Sigmoid colon (tissue), 4 donors: ENCODE results near the gene GABRB1.

Experiments
- POLR2A ChIP-seq, 2 donors: fragments of 450-650 bp; IDR thresholded peaks; one replicate each; pipeline ENCODE4 v1.6.1; 2016; ENCODE audit warnings: antibody characterized with exemption in 2 of 2, mild to moderate bottlenecking in 2 of 2, moderate library complexity in 2 of 2
- POLR2AphosphoS5 ChIP-seq, 4 donors: sonication (generic); formaldehyde crosslinking; IDR thresholded peaks; one replicate each; pipeline ENCODE4 v1.6.1; 2017; ENCODE audit warnings: antibody characterized with exemption in 4 of 4

DNA sequence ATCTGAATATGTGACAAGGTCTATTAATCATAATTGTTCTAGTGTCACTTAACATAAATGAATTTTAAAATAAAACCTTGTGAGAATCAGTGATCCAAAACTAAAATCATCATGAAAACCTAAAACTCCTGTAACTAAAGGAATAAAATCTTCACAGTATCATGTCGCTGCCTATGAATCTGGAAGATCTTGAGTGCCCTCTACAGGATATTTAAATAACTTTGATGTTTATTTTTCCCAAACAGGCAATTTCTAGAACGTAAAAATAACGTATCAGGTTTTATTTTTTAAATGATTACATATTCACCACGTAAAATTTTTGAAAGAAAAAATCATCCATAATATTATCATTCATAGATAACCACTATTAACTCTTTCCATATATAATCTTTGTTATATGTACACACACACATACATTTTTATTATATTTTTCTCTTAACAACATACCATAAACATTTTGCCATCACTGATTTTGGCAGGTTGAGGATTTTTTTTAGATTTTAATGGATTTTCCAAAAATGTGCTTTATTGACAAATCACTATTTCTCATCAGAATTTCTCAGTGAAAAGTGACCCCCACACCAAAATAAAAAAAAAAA lies 352.6 kb downstream of the GABRB1 start:
- TF ChIP-seq POLR2AphosphoS5 (IDR thresholded peaks at IDR 0.05): no peak
- no peak for TF ChIP-seq POLR2A (IDR thresholded peaks at IDR 0.05)
